Lower leg skin (tissue), 4 donors: ENCODE data around the gene SOX6. TPM values are rescaled to one million over a fixed set of nuclear protein-coding genes. Genes with fewer than 3 reads are reported as not detected.

Experiments
- DNase-seq, 2 donors: peaks; one replicate each; pipeline ENCODE4 v3.0.0-alpha.2; 2019; ENCODE audit warnings: low spot score in 2 of 2
- H3K4me3 ChIP-seq: fragments of 200-600 bp; sonication (generic); 2 replicates; pipeline ENCODE4 v1.5.1; 2017; ENCODE audit warnings: mild to moderate bottlenecking, low read depth; ENCODE audit not compliant: poor library complexity, severe bottlenecking
- CTCF ChIP-seq, 3 donors: fragments of 450-650 bp; IDR thresholded peaks; one replicate each; pipeline ENCODE4 v1.5.1; 2016; ENCODE audit warnings: antibody characterized with exemption in 3 of 3, mild to moderate bottlenecking in 3 of 3, moderate library complexity in 2 of 3
- POLR2A ChIP-seq, 2 donors: fragments of 450-650 bp; IDR thresholded peaks; one replicate each; pipeline ENCODE4 v1.6.1; 2016 to 2017; ENCODE audit warnings: antibody characterized with exemption in 2 of 2, mild to moderate bottlenecking in 1 of 2, moderate library complexity in 1 of 2
- WGBS, 2 donors: methylation state at CpG; one replicate each; pipeline ENCODE4 v1.1.5; 2018; 5-methylcytosine and 5-hydroxymethylcytosine counted together
- intact Hi-C: fragments of 100-400 bp; cut with DNase I; formaldehyde crosslinking; loops from one replicate; pipeline ENCODE4 v1.15.0; 2023; ENCODE audit warnings: low total_unique reads
- total RNA-seq, 4 donors: library from RNA; depleted of rRNA; stranded (reverse); fragments of >200 nt; gene quantifications; one replicate each; pipeline ENCODE4 v1.1.0, GENCODE V29; 2016

SOX6 gene
- total RNA-seq, 4 donors from 2014 or later = 11.2 to 31.8 (median 11.6) TPM

- no peak for TF ChIP-seq POLR2A (IDR thresholded peaks at IDR 0.05)
- no peak overlapping the region for H3K4me3 ChIP-seq
- WGBS, 2 donors = 54 to 68% methylated on average over 3 of the region's 3 CpGs
- intact Hi-C loops = no loop called here
- no peak for DNase-seq
Observed at GRCh38 chr11:16286095-16286494, 70.3 kb downstream of the SOX6 start.

GRCh38 chr11:16280256-16280682, 76.1 kb downstream of the SOX6 start:
- peak in 1 of 2 donors; percentile 63 for DNase-seq
- intact Hi-C loops = no loop called here
- WGBS, 2 donors = 14 to 15% methylated on average over 5 of the region's 5 CpGs
- no peak for TF ChIP-seq CTCF (IDR thresholded peaks at IDR 0.05)
- TF ChIP-seq POLR2A (IDR thresholded peaks at IDR 0.05) = no peak
- no peak overlapping the region for H3K4me3 ChIP-seq

- no peak for DNase-seq
- intact Hi-C loops = no loop called here
- TF ChIP-seq POLR2A (IDR thresholded peaks at IDR 0.05) (no peak), CTCF (IDR thresholded peaks at IDR 0.05) (no peak)
- no peak overlapping the region for H3K4me3 ChIP-seq
Observed at GRCh38 chr11:16279524-16279923, 76.8 kb downstream of the SOX6 start.

GRCh38 chr11:16278979-16279378, 77.4 kb downstream of the SOX6 start:
- intact Hi-C loops = no loop called here
- WGBS, 2 donors = 65 to 72% methylated on average over 1 of the region's 1 CpG
- TF ChIP-seq CTCF (IDR thresholded peaks at IDR 0.05) (no peak), POLR2A (IDR thresholded peaks at IDR 0.05) (no peak)
- no peak overlapping the region for H3K4me3 ChIP-seq
- DNase-seq = no peak

DNA sequence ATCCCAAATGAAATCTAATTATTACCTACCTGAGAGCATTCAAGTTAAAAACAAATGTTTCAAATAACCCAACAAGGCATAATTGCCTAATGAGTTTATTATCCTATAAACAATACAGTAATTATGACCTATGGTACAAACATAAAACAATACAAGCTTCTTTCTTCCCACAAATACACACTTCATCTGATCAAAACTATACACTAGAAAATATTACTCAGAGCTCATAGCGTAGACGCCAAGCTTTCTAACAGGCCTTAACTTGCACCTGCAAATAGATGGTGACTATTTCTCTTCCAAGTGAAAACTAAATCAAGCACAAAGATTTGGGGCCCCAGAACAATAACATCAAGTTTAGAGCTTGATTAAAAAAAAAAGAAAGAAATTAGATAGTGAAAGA, 78.1 kb downstream of the SOX6 start:
- intact Hi-C loops = no loop called here

GRCh38 chr11:16276251-16276650, 80.1 kb downstream of the SOX6 start:
- intact Hi-C loops = no loop called here
- H3K4me3 ChIP-seq = no peak overlapping the region
- 87 to 89% methylated on average over 2 of the region's 2 CpGs for WGBS, 2 donors
- no peak for TF ChIP-seq CTCF (IDR thresholded peaks at IDR 0.05)
- no peak for TF ChIP-seq POLR2A (IDR thresholded peaks at IDR 0.05)
- DNase-seq = no peak

More for the DNA sequence above, 78.1 kb downstream of the SOX6 start:
- no peak overlapping the region for H3K4me3 ChIP-seq
- WGBS, 2 donors = 49 to 64% methylated on average over 2 of the region's 2 CpGs
- no peak for DNase-seq
- no peak for TF ChIP-seq POLR2A (IDR thresholded peaks at IDR 0.05)
- TF ChIP-seq CTCF (IDR thresholded peaks at IDR 0.05) = no peak
